HG03159 (cell line): ENCODE measurements around the gene HIBADH.
A peak's percentile ranks its signal among the peaks of the same experiment; 100 is the strongest.

Experiments used
- ATAC-seq: cut with Tn5 transposase; IDR thresholded peaks from one replicate; pipeline ENCODE4 v1.9.1; 2021; ENCODE audit warnings: mild to moderate bottlenecking, moderate library complexity; ENCODE audit not compliant: unreplicated experiment

The HIBADH gene

DNA sequence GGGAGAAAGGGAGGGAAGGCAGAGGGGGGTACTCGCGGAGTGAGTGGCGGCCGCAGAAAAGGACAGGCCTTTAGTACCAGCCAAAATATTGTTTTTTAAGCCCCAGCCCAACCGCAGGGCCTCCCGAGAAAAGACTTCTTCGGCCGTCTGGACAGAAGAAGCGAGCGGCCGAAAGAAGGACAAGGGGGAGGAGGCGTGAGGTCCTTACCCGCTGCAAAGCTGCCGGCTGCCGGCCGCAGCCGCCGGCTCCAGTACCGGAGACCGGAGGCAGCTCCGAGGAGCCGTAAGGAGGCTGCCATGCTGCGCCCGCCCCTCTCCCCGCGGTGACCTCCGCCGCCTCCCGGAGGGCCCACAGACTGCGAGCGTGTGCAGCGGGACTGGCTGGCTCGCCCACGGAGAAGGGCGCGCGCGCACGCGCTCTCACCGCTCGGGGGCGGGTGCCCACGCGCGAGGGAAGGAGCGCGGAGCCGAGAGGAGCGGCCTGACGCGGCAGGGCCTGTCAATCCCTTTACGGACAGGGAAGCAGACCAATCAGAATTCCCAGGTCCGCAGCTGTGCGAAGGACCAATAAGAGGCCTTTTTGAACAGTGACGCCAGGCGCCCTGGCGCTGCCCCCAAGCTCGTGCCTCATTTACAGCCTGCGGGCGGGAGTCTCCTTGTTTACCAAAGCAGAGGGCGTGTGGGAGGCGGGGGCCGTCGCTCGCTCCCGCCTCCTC lies at the start of gene HIBADH:
TSS of gene HIBADH (minus strand) at position 394 of the 716 bp plus-strand sequence. CDS start at position 299, 95 bp downstream.
- peak; percentile 100 for ATAC-seq

GRCh38 chr7:27712217-27712616 lies 49.5 kb upstream of the HIBADH start:
- ATAC-seq = no peak

GRCh38 chr7:27709137-27710075 lies 46.7 kb upstream of the HIBADH start:
- ATAC-seq = no peak

- ATAC-seq = no peak
Measured at GRCh38 chr7:27708485-27708884, 45.8 kb upstream of the HIBADH start.

- ATAC-seq = no peak
Measured at GRCh38 chr7:27705200-27705594, 42.5 kb upstream of the HIBADH start.

DNA sequence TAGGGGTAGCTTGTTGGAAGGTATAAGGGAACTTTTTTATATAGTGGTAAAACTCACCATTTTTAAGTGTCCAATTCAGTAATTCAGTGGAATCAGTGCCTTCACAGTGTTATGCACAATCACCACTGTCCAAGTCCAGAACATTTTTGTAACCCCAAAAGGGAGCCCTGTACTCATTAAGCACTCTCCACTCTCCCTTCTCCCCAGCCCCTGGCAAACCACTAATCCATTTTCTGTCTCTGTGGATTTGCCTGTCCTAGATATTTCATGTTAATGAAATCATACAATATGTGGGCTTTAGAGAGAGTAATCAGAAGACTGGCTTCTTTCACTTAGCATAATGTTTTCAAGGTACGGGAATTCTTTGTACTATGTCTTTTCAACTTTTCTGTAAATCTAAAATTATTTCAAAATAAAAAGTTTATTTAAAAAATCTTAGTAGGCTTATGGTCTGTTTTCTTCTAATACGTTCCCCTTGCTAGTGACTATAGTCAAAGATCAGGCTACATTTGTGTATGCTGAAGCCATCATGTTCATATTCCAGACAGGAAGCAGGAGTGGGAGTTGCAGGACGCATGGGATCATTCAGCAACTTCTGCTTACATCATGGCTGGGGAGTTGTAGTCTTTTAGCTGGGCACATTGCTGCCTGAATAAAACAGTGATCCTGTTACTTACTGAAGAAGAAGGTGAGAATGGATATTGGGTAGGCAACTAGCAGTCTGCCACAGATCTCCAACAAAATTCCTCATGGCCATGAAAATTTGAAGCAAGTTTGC lies 41.9 kb upstream of the HIBADH start:
- no peak for ATAC-seq

DNA sequence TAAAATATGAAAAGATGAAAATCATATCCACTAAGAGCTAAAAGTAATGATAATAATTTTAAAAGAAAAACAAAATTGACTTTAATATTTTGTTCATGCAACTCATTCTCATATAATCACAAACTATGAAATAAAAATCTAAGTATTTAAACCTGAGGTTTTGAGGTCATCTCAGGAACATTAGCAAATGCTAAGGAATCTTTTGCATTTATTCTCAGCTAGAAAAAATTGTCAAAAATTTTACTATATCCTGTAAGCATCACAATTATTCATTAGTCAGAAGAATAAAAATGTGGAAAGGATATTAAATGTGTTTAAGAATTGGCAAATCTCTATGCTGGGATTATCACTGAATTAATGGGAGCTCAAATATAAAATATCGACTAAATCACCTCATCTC lies 40.5 kb upstream of the HIBADH start:
- ATAC-seq = no peak

DNA sequence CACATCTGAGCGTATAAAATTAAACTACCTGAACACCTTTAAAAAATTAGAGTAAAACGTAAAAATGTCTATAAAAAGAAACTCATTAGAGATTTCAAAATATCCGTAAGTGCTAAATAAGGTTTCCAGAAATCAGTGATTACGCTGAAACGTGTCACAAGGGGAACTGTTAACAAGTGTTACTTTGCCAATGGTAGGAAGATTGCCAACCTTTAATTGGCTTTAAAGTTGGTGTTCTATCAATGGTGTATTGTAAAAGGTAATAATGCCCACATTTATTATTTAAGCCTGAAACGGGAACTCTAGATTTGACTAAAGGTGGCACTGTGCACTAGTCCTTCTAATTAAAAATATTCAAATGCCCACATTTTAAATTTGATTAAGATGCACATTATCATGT lies 37.8 kb upstream of the HIBADH start:
- no peak for ATAC-seq

DNA sequence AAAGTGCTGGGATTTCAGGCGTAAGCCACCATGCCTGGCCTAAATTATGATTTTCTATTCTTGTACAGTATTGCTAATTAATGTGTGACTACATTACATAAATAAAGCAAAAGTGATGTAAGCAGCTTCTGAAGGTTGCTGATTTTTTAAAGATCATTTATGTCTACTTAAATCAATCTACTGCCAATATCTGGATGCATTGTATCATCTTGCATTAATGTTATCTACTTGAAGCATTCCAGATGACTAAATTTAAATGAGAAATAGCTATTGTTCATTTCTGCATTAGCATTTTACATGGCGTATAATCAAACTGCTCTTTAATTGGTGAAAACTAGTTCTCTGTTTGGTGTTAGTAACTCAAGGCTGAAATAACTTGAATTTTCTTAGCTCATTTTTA lies 37.1 kb upstream of the HIBADH start:
- no peak for ATAC-seq

DNA sequence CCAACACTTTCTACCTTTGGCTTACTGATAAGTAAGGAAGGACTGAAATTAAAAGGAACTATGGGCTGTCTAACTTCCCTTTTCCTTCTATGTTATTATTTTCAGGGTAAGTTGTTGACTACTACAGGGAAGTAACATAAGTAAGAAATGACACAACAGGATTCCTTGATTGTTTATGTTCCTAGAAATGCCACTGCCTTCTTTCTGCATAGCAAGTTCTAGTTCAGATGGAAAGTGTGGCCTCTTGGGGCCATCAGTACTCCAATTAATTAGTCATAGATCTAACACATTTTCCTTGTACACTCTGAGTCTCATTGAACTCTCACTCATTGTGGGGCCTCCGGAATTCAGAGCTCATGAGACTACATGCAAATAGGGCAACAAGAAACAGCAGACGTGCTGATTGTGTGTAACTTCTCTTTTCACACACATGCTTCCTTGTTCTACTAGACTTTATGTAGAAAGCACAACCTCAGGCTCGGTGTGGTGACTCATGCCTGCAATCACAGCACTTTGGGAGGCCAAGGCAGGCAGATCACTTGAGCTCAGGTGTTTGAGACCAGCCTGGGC lies 35.3 kb upstream of the HIBADH start:
- no peak for ATAC-seq

- ATAC-seq = no peak
Measured at GRCh38 chr7:27695096-27695495, 32.4 kb upstream of the HIBADH start.

DNA sequence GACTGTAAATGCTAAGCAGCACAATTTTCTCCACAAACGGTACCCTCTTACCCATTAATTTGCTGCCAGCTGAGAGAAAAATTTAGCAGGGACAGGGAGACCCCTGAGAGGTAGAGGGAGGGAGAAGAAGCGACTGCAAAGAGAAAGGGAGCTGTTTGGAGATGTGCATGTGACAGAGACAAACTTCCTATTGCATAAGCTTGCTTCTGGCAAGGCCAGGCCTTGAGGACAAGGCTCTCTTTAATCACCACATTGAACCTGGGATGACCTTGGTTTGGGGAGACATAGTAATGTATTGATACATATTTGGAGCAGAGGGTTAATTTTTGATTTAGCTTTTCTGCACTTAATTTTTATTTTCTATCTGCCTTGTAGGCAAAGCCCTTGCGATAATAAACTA lies 31.1 kb upstream of the HIBADH start:
- no peak for ATAC-seq

DNA sequence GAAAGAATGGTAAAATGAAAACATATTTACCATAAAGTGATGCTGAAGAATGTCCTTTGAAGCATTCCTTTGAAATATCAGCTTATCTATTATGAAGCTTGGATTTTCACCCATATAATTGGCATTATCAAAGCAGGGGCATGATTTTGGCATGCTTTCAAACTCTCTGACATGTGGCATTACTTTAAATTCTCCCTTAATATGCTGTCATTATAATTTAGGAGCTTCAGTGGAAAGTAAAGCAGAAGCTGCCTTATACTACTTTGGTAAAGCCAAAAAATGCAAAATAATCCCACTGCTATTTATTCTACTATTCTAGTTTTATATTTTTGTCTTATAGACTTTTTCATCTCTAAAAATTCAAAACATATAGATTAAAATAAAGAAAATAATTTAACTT lies 28.0 kb upstream of the HIBADH start:
- no peak for ATAC-seq

GRCh38 chr7:27689591-27690164 lies 27.0 kb upstream of the HIBADH start:
- no peak for ATAC-seq

DNA sequence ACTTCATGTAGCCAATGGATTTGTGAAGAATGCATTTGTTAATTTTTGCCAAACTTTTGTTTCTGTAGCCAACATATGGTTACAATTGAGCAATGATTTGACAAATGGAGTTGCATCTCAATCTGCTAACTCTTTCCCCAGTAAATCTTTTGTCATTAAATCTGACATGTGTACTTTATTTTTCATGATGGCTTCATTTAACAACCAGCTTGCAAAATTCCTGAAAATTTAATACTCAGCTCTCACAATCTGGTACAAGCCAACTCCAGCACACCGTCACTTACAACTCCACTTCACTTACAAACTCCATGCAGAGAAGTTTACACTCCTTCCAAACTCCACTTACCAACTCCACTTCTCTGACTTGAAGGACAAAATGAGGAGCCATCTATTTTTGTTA lies 26.5 kb upstream of the HIBADH start:
- no peak for ATAC-seq

DNA sequence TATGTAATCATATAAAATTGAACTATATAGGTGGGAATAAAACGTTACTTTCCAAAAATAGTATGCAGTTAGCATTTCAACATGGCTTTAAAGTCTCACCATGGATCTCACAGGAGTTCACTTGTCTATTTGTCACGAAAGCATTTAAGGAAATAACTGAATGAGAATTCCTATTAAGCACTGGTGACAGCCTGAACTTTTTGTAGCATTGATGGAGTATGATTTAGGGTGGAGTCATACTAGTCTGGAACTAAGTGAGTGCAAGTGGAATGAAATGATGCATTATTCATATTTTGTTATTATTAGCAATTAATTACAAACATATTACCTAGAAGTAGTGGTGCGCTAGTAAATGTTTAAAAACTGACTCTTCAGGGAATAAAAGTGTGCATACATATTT lies 26.0 kb upstream of the HIBADH start:
- no peak for ATAC-seq

GRCh38 chr7:27688056-27688455 lies 25.4 kb upstream of the HIBADH start:
- ATAC-seq = no peak

GRCh38 chr7:27686315-27686714 lies 23.6 kb upstream of the HIBADH start:
- no peak for ATAC-seq

DNA sequence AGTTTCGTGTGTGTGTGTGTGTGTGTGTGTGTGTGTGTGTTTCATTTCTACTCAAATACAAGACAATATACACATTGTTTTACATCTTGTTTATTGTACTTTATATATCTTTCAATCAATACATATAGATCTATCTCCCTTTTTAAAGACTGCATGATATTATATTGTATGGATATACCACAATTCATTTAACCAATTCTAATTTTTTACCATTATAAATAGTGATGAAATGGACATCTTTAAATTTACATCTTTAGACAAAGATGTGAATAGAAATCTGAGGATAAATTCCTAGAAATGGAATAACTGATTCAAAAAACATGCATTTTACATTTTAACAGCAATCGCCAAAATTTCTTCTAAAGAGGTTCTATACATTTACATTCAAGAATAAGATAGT lies 23.2 kb upstream of the HIBADH start:
- no peak for ATAC-seq

- no peak for ATAC-seq
Measured at GRCh38 chr7:27685209-27685608, 22.5 kb upstream of the HIBADH start.

DNA sequence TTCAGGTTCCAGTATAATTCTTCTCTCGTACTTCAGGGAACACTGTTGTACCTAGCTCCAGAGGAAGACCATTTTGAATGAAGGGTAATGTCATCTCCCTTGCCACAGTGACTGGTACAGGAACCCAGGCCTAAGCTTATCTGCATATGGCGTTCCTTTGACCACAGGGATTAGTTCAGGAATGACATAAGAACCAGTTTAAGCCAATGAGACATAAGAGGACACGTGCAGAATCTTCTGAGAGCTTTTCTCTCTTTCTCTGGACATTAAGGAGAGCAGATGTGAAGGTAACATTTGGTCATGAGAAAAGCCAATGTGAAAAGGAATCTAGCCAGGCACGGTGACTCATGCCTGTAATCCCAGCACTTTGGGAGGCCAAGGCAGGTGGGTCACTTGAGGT lies 21.8 kb upstream of the HIBADH start:
- no peak for ATAC-seq
